ENCODE results near the gene ACP2.
"Not testable (repeated sequence)": the region's sequence is repeated elsewhere in the genome, so short reads cannot be mapped to it uniquely, and the experiment has no call there.

ACP2 gene

DNA sequence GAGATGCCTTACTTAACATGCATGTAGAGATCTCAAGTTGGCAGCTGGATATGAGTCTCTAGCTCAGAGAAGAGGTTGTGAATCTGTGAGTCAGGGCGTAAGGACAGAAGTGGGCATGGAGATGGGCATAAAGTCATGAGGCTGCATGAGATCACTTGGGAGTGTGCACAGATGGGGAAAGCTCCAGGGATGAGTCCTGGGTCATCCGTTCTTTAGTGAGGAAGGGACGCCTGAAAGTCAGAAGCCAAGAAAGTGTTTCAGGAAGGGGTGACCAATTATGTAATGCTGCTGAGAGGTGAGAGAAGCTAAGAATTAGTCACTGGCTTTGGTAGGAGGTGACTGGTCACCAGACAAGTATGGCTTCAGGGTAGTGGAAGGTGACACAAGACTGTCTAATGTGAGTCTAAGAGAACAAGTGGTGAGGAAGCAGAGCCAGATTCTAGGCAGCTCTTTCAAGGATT, 6.7 kb downstream of the ACP2 start:
- DNase-seq: no peak

- DNase-seq: no peak
Observed at GRCh38 chr11:47239852-47240251, 8.8 kb downstream of the ACP2 start.

GRCh38 chr11:47236482-47236881, 12.1 kb downstream of the ACP2 start:
- DNase-seq: no peak

DNA sequence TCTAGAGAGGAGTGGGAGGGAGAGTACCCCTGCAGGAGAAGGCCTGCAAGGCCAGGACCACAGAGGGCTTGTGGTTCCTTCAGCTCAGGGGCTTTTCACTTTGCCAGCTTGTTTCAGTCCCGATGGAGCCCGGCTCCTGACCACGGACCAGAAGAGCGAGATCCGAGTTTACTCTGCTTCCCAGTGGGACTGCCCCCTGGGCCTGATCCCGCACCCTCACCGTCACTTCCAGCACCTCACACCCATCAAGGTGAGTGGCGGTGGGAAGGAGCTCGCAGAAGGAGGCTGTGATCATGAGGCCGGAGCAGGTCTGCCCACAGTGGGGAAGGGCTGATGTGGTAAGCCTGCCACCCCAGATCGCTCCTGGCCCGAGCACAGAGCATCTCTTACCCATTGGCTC, 13.5 kb downstream of the ACP2 start:
- no peak for DNase-seq

GRCh38 chr11:47234669-47235100, 13.9 kb downstream of the ACP2 start:
- peak; percentile 36 to 49 for DNase-seq

DNA sequence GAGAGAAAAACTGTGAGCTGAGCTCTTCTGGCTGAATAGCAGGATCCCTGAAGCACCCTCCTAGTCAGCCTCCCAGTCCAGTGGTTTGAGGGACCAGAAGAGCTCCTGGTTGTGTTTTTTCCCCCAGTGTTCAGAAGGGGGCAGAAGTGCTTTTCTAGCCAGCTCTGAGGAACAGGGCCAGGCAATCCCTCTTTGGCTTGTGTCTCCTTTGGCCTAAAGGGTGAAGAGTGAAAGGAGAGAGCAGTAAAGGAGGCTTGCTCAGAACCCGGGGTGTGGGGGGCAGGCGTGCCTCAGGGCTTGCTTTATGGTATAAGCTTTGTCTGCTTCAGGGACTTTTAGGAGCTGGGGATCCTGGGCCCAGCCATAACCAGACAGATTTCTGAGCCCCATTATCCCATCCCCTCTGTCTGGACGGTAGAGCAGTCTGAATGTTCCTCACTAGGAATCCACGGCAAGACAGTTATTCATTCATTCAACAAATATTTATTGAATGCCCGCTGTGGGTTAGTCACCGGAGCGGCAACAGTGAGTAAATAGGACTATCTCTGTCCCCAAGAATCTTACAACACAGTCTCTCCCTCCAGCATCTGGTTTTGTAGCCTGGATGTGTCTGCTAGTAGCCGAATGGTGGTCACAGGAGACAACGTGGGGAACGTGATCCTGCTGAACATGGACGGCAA, 14.5 kb downstream of the ACP2 start:
- DNase-seq: no peak

GRCh38 chr11:47233051-47233450, 15.6 kb downstream of the ACP2 start:
- no peak for DNase-seq

DNA sequence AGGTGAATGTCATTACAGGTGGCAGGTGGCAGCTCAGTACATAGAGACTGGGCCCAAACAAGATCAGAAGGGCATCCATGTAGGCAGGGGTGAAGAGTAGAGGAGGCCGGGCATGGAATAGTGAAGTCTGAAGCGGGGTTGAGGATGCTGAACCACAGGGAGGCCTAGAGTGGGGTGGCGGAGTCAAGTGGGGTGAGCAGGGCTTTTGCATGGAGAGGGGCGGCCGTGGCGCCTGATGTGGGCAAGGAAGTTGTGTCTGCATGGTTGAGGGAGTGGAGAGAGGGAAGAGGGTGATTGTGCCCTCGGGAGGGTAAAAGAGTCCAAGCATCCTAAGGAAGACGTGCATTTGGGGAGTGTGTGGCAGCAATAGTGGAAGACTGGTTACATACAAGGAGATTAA, 19.5 kb downstream of the ACP2 start:
- no peak for DNase-seq

- DNase-seq: peak in 1 of 2 experiments; percentile 43
Observed at GRCh38 chr11:47225552-47226400, 22.8 kb downstream of the ACP2 start.

DNA sequence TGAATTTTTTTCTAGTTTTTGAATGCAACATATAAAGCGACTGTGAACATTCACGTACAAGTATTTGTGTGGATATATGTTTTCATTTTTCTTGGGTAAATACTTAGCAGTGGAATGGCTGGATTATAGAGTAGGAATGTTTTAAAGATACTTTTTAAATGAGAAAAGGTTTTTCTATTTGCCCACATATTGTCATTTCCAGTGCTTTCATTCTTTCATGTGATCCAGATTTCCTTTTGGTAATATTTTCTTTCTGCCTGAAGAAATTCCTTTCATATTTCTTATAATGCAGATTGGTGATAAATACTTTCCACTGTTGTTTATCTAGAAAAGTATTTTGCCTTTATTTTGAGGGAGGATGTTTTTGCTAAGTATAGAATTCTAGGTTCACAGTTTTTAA, 25.9 kb downstream of the ACP2 start:
- DNase-seq: no peak

- no peak for DNase-seq
Observed at GRCh38 chr11:47220401-47220821, 28.2 kb downstream of the ACP2 start.

DNA sequence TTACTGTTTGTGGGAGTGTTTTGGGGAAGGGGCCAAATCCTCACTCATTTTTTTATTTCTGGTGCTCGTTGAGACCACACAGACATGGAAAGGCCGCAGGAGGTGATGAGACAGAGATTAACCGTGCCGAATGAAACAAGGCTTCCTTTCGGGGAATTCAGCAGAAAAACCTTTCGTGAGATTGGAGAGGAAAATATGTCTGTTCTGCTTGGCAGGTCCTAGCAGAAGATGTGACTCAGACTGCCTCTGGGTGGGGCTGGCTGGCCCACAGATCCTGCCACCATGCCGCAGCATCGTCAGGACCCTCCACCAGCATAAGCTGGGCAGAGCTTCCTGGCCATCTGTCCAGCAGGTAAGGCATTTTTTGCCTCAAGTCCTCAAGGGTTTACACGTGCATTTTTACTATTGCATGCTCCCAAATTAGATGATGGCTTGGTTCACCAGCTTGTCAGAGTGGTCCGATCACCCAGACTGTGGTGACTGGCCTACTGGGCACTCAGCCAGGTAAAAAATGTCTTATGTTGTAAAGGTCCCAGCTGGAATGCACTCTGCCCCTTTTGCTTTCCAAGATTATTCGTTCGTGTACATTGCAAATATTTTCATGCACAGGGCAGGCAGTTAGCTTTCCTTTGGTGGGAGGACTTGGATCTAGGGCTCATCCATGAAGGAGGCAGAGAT, 32.4 kb downstream of the ACP2 start:
- DNase-seq: peak; percentile 69 to 77

DNA sequence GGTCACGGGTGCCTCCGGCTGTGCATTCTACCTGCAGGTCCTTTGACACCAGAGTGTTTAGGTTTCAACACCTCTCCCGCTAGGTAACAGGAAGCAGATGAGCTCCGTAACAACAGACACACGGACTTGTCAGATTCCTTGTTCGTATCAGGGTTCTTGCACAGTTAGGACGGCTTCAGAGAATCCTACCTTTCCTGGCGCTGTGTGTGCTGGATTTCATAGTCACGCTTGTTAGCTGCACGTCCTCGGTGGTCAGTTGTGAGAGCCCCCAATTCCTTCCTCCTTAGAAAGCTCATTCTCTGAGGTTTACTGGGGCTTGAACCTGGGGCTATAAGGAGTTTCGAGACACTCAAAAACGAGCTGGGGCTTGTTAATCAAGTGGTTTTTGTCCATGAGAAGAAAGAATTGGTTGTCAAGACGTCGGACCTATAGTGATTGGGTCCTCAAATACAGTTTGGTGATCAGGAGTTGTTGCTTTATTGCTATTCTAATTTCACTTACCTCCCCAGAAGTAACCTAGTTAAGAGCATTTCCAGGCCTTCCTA, 33.2 kb downstream of the ACP2 start:
- DNase-seq: no peak

GRCh38 chr11:47213950-47214565, 34.6 kb downstream of the ACP2 start:
- peak; percentile 87 to 92 for DNase-seq

GRCh38 chr11:47212938-47213337, 35.7 kb downstream of the ACP2 start:
- DNase-seq: no peak

- no peak for DNase-seq
Observed at GRCh38 chr11:47208628-47209027, 40.0 kb downstream of the ACP2 start.

DNA sequence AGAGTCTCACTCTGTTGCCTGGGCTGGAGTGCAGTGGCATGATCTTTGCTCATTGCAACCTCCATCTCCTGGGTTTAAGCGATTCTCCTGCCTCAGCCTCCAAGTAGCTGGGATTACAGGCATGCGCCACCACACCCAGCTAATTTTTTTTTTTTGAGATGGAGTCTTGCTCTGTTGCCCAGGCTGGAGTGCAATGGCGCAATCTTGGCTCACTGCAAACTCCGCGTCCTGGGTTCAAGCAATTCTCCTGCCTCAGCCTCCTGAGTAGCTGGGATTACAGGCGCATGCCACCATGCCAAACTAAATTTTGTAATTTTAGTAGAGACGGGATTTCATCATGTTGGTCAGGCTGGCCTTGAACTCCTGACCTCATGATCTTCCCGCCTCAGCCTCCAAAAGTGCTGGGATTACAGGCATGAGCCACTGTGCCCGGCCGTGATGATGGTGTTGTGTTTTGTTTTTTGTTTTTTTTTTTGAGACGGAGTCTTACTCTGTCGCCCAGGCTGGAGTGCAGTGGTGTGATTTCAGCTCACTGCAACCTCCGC, 40.5 kb downstream of the ACP2 start:
- DNase-seq: not testable (repeated sequence)

DNA sequence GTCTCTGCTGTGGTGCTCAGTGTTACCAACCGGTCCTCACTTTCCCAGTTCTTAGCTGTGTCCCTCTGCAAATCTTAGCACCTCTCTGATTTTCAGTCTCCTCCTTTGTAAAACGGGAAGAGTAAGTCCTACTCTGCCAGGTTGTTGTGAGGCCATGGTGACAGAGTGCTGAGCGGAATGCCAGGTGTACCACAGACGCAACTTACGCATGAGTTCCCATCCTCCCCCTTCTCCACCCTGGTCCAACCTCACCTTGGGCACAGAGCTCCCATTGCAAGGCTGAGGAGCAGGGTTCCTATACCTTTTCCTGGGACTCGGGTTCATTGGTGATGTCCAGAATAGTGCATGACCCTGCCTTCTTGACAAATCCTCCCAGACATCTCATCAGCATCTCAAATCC, 41.2 kb downstream of the ACP2 start:
- DNase-seq: no peak

DNA sequence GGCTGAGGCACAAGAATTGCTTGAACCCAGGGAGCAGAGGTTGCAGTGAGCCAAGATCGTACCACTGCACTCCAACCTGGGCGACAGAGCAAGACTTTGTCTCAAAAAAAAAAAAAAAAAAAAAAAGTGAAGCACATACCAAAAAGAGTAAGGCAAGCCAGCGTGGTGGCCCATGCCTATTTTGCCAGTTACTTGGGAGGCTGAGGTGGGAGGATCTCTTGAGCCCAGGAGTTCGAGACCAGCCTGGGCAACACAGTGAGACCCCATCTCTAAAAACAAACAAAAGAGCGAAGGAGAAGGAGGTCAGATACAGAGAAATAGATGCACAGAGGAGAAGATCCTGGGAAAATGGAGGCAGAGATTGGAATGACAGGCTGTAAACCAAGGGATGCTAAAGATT, 42.0 kb downstream of the ACP2 start:
- not testable (repeated sequence) for DNase-seq

GRCh38 chr11:47204637-47204989, 44.0 kb downstream of the ACP2 start:
- DNase-seq: no peak

DNA sequence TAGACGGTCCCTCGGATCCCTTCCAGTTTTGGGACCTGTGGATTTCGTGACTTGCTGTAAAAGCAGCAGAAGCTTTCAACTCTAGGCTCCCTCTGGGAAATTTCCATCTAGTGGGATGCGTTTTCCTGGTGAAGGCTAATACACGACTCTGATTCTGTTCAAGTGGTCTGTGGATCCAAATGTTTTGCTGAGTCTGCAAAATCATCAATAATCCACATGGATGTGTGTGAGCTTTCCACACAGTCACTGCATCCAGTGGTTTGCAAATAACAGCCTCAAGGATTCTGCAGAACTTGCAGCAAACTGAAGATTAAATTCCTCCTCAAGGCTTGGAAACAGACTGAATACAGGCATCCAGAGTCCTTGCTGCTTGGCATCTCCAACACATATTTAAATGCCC, 46.0 kb downstream of the ACP2 start:
- DNase-seq: no peak

- no peak for DNase-seq
Observed at GRCh38 chr11:47201015-47201414, 47.6 kb downstream of the ACP2 start.

- DNase-seq: not testable (repeated sequence)
Observed at GRCh38 chr11:47198161-47198560, 50.5 kb downstream of the ACP2 start.
